IPS-18c (cell line): ENCODE measurements around the gene THADA.
"Not testable (repeated sequence)": the region's sequence is repeated elsewhere in the genome, so short reads cannot be mapped to it uniquely, and the experiment has no call there.

Experiments used
- H3K4me3 ChIP-seq: 2 replicates; pipeline ENCODE4 v1.7.0; 2013; ENCODE audit warnings: low read depth, mild to moderate bottlenecking, low read length, moderate library complexity; ENCODE audit not compliant: insufficient read depth
- H3K9me3 ChIP-seq: one replicate; pipeline ENCODE4 v1.6.1; 2013; ENCODE audit warnings: mild to moderate bottlenecking, low read length, moderate library complexity; ENCODE audit not compliant: control insufficient read depth, insufficient read depth

Gene THADA

DNA sequence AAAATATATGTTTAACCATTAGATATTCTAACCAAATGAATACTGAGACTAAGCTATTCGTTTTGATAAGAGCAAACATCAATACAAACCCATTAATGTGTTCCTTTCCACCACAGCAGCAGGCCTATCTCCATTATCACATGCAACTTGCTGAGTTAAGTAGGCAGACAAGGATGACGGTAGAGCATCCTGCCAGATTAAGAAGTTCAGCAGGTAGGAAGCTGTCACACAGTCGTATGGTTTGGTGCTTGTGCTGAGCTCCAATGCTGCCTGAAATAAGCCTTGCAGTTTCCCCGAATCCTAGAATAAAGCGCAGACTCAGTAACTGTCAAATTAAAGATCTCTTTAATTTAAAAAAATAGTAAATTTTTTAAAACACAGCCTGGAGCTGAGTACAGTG is 39.6 kb downstream of the THADA start:
- H3K4me3 ChIP-seq: no peak overlapping the region
- H3K9me3 ChIP-seq: no peaks in the 10 kb centered on the region

DNA sequence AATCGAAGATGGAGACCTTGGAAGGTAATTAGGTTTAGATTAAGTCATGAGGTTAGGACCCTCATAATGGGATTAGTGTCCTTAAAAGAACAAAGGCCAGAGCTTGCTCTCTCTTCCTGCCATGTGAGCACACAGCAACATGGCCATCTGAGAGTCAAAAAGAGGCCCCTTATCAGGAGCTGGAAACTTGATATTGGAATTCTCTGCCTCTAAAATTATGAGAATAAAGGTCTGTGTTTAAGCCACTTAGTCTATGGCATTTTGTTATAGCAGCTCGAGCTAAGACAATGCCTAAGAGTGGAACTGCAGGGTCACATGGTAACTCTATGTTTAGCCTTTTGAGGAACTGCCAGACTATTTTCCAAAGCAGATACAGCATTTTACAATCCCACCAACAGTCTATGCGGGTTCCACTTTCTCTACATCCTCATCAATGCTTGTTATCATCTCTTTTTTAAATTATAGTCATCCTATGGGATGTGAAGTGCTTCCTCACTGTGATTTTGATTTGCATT is 42.4 kb downstream of the THADA start:
- Histone ChIP-seq H3K9me3 (peaks cover 4% of the 10 kb centered on the region), H3K4me3 (no peak overlapping the region)

- peaks cover 4% of the 10 kb centered on the region for H3K9me3 ChIP-seq
- H3K4me3 ChIP-seq: no peak overlapping the region
Observed at GRCh38 chr2:43551990-43552389, 43.8 kb downstream of the THADA start.

GRCh38 chr2:43548381-43548780 is 47.5 kb downstream of the THADA start:
- H3K9me3 ChIP-seq, H3K4me3 ChIP-seq: not testable (repeated sequence)

GRCh38 chr2:43542285-43542933 is 53.4 kb downstream of the THADA start:
- H3K9me3 ChIP-seq: no peaks in the 10 kb centered on the region
- no peak overlapping the region for H3K4me3 ChIP-seq

DNA sequence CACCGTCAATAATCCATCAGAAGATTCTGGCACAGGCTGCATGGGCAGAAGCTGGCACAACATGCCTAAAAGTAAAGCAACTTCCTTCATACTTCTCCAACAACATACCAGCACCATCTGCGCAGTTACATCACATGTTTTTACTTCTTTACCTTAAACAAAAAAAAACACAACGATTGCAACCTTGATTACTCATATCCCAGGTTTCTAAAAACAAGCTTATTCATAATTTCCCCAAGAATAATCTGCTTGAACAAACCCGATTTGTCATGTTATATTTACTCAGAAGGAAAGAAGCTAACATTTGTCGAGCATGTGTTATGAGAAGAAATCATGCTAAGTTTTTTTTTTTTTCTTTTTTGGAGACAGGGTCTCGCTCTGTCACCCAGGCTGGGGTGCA is 54.7 kb downstream of the THADA start:
- no peaks in the 10 kb centered on the region for H3K9me3 ChIP-seq
- H3K4me3 ChIP-seq: no peak overlapping the region

DNA sequence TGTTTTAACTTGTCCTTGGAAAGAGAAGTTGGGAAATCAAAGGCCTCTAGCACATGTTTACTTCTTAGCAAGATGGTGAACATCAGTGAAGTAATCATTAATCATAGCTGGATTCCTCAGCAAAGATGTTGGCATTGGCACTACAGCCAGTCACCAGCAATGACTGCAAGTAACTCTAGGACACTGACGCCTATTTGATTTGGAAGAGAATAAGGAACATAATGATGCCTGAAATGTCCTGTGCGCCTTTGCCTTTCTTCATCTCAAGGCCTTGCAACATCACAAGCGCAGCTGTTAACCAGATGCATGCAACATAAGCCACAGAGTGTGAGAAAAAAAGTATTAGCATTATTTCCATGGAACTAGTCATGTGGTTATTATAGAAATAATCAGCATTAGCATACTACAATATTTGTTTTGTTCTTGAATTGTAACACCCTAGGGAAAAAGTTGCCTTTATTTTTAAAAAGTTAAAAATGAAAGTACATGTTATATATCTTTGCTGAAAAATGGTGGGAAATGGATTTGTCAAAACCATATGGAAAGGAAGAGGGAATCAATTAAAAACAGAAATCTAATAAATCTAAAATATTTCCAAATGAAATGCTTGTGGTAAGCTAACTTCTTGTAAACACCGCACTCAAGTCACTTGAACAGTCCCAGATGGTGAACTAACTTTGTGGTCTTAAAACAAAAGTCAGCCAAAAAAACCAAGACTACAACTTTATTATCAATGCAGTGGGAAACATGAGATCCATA is 55.6 kb downstream of the THADA start:
- Histone ChIP-seq H3K9me3 (no peaks in the 10 kb centered on the region), H3K4me3 (no peak overlapping the region)

GRCh38 chr2:43539436-43539835 is 56.4 kb downstream of the THADA start:
- no peaks in the 10 kb centered on the region for H3K9me3 ChIP-seq
- H3K4me3 ChIP-seq: no peak overlapping the region

DNA sequence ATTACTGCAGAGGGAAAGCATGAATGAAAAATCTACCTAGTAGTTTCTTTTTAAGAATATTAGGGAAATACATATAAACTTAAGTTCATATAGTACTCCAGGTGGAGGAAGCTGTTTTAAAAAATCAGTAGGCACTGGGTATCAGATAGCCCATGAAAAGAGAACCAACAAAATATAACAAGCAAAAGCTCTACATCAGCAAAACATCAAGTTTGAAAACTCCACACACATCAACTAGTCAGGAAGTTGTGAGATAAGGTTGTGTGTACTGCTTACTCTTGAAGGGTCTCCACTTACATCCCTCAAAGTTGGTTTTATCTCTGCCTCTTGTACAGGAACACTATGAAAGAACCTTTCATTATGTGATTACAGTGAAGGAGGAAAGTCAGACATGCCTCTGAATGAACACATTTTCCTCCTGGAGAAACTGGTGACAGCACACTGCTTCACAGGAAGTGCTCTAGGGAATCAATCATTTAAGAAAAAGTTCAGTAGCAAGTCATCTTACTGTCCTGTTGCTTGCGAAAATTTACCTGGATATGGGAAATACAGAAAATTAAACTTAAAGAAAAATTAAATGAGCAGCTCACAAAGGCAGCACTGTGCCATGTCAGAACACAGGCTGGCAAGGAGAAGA is 57.7 kb downstream of the THADA start:
- Histone ChIP-seq H3K9me3 (no peaks in the 10 kb centered on the region), H3K4me3 (no peak overlapping the region)

- Histone ChIP-seq H3K4me3 (no peak overlapping the region), H3K9me3 (no peaks in the 10 kb centered on the region)
Observed at GRCh38 chr2:43537137-43537536, 58.7 kb downstream of the THADA start.

GRCh38 chr2:43534569-43534968 is 61.3 kb downstream of the THADA start:
- H3K4me3 ChIP-seq: no peak overlapping the region
- no peaks in the 10 kb centered on the region for H3K9me3 ChIP-seq

- H3K4me3 ChIP-seq, H3K9me3 ChIP-seq: not testable (repeated sequence)
Observed at GRCh38 chr2:43532572-43532971, 63.3 kb downstream of the THADA start.

- H3K4me3 ChIP-seq: no peak overlapping the region
- no peaks in the 10 kb centered on the region for H3K9me3 ChIP-seq
Observed at GRCh38 chr2:43531251-43531650, 64.6 kb downstream of the THADA start.

- Histone ChIP-seq H3K4me3 (no peak overlapping the region), H3K9me3 (no peaks in the 10 kb centered on the region)
Observed at GRCh38 chr2:43526994-43527393, 68.8 kb downstream of the THADA start.

DNA sequence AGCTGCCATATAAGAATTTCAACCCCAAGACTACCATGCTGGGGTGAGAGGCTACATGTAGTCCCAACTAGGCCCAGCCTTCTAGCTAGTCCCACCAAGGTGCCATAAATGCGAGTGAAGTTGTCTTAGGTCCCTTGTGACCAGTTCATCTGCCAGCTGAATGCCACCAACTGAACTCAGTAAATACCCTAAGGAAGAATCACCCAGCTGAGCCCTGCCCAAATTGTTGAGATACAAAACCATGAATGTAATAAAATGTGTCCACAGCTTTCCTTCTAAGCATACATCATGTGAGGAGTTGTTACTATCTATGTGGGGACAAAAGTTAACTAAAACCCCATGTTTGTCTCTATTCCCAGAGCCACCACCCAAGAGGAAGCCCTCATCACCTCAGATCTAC is 70.3 kb downstream of the THADA start:
- no peak overlapping the region for H3K4me3 ChIP-seq

GRCh38 chr2:43524177-43524965 is 71.5 kb downstream of the THADA start:
- H3K9me3 ChIP-seq: no peaks in the 10 kb centered on the region

More for the DNA sequence above, 70.3 kb downstream of the THADA start:
- H3K9me3 ChIP-seq: no peaks in the 10 kb centered on the region

DNA sequence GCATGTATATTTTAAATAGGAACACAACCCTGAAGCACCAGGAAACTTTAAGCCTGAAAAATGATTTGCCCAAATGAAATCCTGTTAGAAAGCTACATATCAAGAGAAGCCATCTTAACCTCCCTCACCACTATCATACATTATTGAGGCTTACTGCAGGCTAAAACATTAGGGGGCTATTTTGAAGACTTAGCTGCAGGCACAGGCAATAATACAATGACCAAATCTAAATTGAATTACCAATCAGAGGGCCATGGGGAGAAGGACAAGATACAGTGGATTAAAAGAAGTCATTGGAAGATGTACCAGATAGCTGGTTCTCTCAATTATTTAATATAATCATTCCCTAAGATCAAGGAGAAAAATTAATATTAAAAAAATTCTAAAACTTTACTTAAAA is 73.7 kb downstream of the THADA start:
- H3K9me3 ChIP-seq: no peaks in the 10 kb centered on the region
- H3K4me3 ChIP-seq: no peak overlapping the region

More at GRCh38 chr2:43524177-43524965, 71.5 kb downstream of the THADA start:
- H3K4me3 ChIP-seq: no peak overlapping the region
